GM21723 (cell line): ENCODE results near the gene CREG1.
"Not testable (repeated sequence)": the region's sequence is repeated elsewhere in the genome, so short reads cannot be mapped to it uniquely, and the experiment has no call there.

Experiments
- ATAC-seq: cut with Tn5 transposase; IDR thresholded peaks from one replicate; pipeline ENCODE4 v1.9.1; 2021; ENCODE audit warnings: mild to moderate bottlenecking, moderate library complexity; ENCODE audit not compliant: unreplicated experiment

CREG1 gene

GRCh38 chr1:167553136-167554027, at the start of gene CREG1:
Gene CREG1 (minus strand): TSS chr1:167553762.
- ATAC-seq: peak; percentile 99

GRCh38 chr1:167602840-167603239, 49.3 kb upstream of the CREG1 start:
- no peak for ATAC-seq

GRCh38 chr1:167601442-167602383, 48.2 kb upstream of the CREG1 start:
- no peak for ATAC-seq

- ATAC-seq: peak; percentile 90
These were observed 46.5 kb upstream of the CREG1 start for GRCh38 chr1:167599957-167600581.

- ATAC-seq: no peak
These were observed 41.3 kb upstream of the CREG1 start for GRCh38 chr1:167594822-167595221.

- no peak for ATAC-seq
These were observed 40.3 kb upstream of the CREG1 start for GRCh38 chr1:167593860-167594259.

GRCh38 chr1:167592475-167592874, 38.9 kb upstream of the CREG1 start:
- no peak for ATAC-seq

GRCh38 chr1:167588361-167588760, 34.8 kb upstream of the CREG1 start:
- ATAC-seq: no peak

GRCh38 chr1:167587872-167588271, 34.3 kb upstream of the CREG1 start:
- no peak for ATAC-seq

GRCh38 chr1:167587342-167587741, 33.8 kb upstream of the CREG1 start:
- ATAC-seq: no peak

- no peak for ATAC-seq
These were observed 31.0 kb upstream of the CREG1 start for GRCh38 chr1:167584581-167584980.

- no peak for ATAC-seq
These were observed 29.2 kb upstream of the CREG1 start for GRCh38 chr1:167582722-167583121.

- ATAC-seq: no peak
These were observed 28.5 kb upstream of the CREG1 start for GRCh38 chr1:167582064-167582463.

- ATAC-seq: no peak
These were observed 26.4 kb upstream of the CREG1 start for GRCh38 chr1:167579986-167580385.

- no peak for ATAC-seq
These were observed 25.5 kb upstream of the CREG1 start for GRCh38 chr1:167578939-167579521.

GRCh38 chr1:167575649-167576048, 22.1 kb upstream of the CREG1 start:
- no peak for ATAC-seq

GRCh38 chr1:167573035-167573434, 19.5 kb upstream of the CREG1 start:
- ATAC-seq: no peak

GRCh38 chr1:167570712-167571111, 17.1 kb upstream of the CREG1 start:
- not testable (repeated sequence) for ATAC-seq

GRCh38 chr1:167567663-167568062, 14.1 kb upstream of the CREG1 start:
- ATAC-seq: no peak

GRCh38 chr1:167566766-167567165, 13.2 kb upstream of the CREG1 start:
- no peak for ATAC-seq

- no peak for ATAC-seq
These were observed 12.4 kb upstream of the CREG1 start for GRCh38 chr1:167565922-167566321.
